Activated naive CD8-positive, alpha-beta T cell treated with anti-CD3 and anti-CD28 coated beads for 36 hours (primary cell): Measurements from ENCODE around the gene PES1. TPM values are rescaled to one million over a fixed set of nuclear protein-coding genes. Genes with fewer than 3 reads are reported as not detected.
"Not testable (repeated sequence)": the region's sequence is repeated elsewhere in the genome, so short reads cannot be mapped to it uniquely, and the experiment has no call there.

ENCODE experiments used
- DNase-seq: peaks from one replicate; pipeline ENCODE4 v3.0.0; 2021
- H3K27ac Mint-ChIP-seq: one replicate; pipeline ENCODE4 v1.8.0; 2022; ENCODE audit warnings: mild to moderate bottlenecking, moderate library complexity, mixed read lengths
- H3K27me3 Mint-ChIP-seq: one replicate; pipeline ENCODE4 v1.8.0; 2022; ENCODE audit warnings: mild to moderate bottlenecking, mixed read lengths
- H3K36me3 Mint-ChIP-seq: one replicate; pipeline ENCODE4 v1.8.0; 2021; ENCODE audit warnings: mild to moderate bottlenecking, mixed read lengths
- H3K4me1 Mint-ChIP-seq: one replicate; pipeline ENCODE4 v1.8.0; 2021; ENCODE audit warnings: mixed read lengths
- H3K4me3 Mint-ChIP-seq: one replicate; pipeline ENCODE4 v1.8.0; 2022; ENCODE audit warnings: mild to moderate bottlenecking, moderate library complexity, mixed read lengths
- H3K9me3 Mint-ChIP-seq: one replicate; pipeline ENCODE4 v1.8.0; 2022; ENCODE audit warnings: mixed read lengths
- total RNA-seq, 2 experiments: library from RNA; stranded (reverse); gene quantifications; one replicate each; pipeline ENCODE4 v1.2.3, GENCODE V29; 2021

PES1 gene
- total RNA-seq: 100 to 1,000 TPM; 196 to 199 TPM

DNA sequence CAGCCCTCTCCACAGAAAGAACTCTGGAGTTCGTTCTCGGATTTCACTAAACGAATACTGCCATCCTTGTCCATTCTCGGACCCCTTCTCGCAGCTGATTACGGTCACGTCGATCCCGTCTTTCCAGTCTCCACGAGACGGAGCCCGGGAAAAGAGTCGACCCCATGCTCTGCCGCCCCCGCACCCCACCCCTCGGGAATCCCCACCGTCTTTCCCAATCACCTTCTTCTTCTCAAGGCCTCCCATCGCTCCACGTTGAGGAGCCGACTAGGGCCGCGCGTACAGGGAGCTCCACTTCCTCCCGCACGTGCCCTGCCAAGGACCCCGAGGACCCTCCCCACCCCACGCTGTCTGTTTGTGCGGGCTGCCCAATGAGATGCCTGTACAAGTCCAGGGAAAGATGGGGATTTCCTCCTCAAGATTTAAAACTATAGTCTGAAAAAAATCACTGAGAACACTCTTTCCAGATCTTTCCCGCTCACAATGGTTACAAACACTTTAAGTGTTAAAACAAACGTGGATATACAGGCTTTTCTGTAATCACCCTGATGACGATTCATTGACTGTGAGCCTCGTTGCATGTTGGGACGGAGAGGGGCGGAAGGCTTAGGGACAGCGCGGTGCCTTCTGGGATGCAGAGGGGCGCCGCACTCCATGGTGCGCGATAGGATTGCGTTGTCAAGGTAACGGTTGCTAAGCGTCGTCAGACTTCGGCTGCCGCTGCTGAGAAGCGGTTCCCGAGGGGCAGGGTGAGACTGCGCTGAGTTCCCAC lies at the start of gene PES1:
Gene PES1 (minus strand): TSS at position 323 of the 772 bp plus-strand sequence. CDS start 77 bp downstream, at position 246.
- H3K4me3 Mint-ChIP-seq: no peak within 1 kb of the TSS
- no peak within 1 kb of the TSS for H3K27ac Mint-ChIP-seq
- H3K9me3 Mint-ChIP-seq: no peaks in the 10 kb centered on the region
- peaks cover 26% of the 10 kb centered on the region for H3K36me3 Mint-ChIP-seq
- H3K27me3 Mint-ChIP-seq: peaks cover 12% of the 10 kb centered on the region
- peaks cover 14% of the 10 kb centered on the region for H3K4me1 Mint-ChIP-seq
- peak; percentile 93 for DNase-seq

DNA sequence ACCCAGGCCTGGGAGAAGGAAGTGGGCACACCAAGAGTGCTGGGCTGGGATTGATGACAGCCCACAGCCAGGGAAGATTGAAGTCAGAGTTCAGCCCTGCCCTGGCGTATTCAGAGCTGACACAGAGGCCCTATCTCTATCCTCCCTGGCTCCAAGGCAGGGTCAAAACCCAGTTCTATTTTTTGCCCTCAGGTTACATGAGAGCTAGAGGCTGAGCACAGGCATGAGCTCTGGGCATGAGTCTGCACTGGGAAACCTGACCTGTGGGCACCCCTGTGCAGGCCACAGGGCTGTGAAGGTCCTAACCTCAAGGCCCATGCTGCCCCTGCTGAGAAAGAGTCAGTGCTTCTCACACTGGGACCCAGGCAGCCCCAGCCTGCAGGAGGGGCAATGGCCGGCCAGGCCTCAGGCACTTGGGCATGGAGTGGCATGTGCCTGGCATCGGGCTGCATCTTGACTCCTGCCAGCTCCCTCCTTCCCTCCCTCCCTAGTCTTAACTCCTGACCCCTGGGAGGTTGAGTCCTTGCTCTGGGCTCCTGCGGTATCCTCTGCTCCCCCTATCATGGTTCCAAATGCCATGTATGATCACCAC lies 49.2 kb upstream of the PES1 start:
- Mint-ChIP-seq H3K36me3 (peaks cover 19% of the 10 kb centered on the region), H3K4me3 (no peak overlapping the region), H3K4me1 (peaks cover 26% of the 10 kb centered on the region), H3K9me3 (peaks cover 4% of the 10 kb centered on the region), H3K27me3 (no peaks in the 10 kb centered on the region), H3K27ac (no peak overlapping the region)
- no peak for DNase-seq

GRCh38 chr22:30640361-30640760 lies 48.7 kb upstream of the PES1 start:
- Mint-ChIP-seq H3K4me3 (no peak overlapping the region), H3K27me3 (no peaks in the 10 kb centered on the region), H3K36me3 (peaks cover 19% of the 10 kb centered on the region), H3K27ac (no peak overlapping the region), H3K9me3 (peaks cover 4% of the 10 kb centered on the region), H3K4me1 (peaks cover 27% of the 10 kb centered on the region)
- no peak for DNase-seq

- H3K4me3 Mint-ChIP-seq: peak overlapping the region; percentile 63
- no peak for DNase-seq
- peaks cover 19% of the 10 kb centered on the region for H3K36me3 Mint-ChIP-seq
- peaks cover 16% of the 10 kb centered on the region for H3K4me1 Mint-ChIP-seq
- H3K9me3 Mint-ChIP-seq: peaks cover 4% of the 10 kb centered on the region
- no peak overlapping the region for H3K27ac Mint-ChIP-seq
- no peaks in the 10 kb centered on the region for H3K27me3 Mint-ChIP-seq
These were observed 46.0 kb upstream of the PES1 start for GRCh38 chr22:30637701-30638114.

- Mint-ChIP-seq H3K4me3 (peak overlapping the region; percentile 82), H3K27ac (peak overlapping the region; percentile 77), H3K4me1 (peaks cover 16% of the 10 kb centered on the region), H3K9me3 (peaks cover 4% of the 10 kb centered on the region), H3K27me3 (no peaks in the 10 kb centered on the region), H3K36me3 (peaks cover 19% of the 10 kb centered on the region)
- DNase-seq: peak; percentile 33
These were observed 44.7 kb upstream of the PES1 start for GRCh38 chr22:30636226-30637077.

DNA sequence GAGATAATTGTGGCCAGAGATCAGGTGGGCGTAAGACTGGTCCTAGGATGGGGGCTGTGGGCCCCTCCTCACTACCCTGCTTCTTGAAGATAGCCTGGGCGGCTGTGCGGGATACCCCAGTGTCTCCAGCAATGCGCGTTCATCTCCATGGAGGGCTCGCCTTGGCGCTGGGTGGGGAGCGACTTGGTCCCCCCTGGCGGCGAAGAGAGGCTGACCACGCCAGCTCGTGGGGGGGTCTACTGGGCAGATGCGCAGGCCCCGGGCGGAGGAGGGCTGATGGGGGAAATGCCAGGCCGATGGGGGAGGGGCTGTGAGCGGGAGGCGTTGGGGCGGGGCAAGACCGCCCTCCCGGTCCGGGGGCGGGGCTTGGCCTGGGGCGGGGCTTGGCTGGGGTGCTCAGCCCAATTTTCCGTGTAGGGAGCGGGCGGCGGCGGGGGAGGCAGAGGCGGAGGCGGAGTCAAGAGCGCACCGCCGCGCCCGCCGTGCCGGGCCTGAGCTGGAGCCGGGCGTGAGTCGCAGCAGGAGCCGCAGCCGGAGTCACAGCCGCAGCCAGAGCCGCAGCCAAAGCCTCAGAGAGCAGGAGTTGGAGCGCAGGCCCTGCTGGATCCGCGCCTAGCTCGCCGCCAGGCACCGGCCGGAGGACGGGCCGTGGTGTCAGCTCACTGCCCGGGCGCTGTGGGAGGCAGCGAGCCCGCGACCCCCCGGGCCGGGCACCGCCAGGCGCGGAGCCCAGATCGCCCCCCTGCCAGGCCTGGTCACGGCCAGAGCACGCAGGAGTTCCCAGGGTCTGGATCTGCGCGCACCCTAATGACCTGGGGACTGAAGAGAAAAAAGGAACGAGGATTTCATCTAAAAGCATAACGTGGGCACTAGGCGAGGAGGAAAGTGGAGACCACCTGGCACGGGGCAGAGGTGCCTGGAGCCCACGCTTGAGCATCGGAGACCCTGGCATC lies 43.8 kb upstream of the PES1 start, which contains the start of gene SLC35E4:
Gene SLC35E4 (plus strand): TSS at position 509 of the 953 bp plus-strand sequence. CDS start 670 bp downstream, outside the sequence.
- Mint-ChIP-seq H3K9me3 (peaks cover 4% of the 10 kb centered on the region), H3K4me1 (peaks cover 16% of the 10 kb centered on the region), H3K27ac (peak within 1 kb of the TSS; percentile 88), H3K36me3 (peaks cover 19% of the 10 kb centered on the region), H3K4me3 (peak within 1 kb of the TSS; percentile 82), H3K27me3 (no peaks in the 10 kb centered on the region)
- DNase-seq: peak; percentile 96

DNA sequence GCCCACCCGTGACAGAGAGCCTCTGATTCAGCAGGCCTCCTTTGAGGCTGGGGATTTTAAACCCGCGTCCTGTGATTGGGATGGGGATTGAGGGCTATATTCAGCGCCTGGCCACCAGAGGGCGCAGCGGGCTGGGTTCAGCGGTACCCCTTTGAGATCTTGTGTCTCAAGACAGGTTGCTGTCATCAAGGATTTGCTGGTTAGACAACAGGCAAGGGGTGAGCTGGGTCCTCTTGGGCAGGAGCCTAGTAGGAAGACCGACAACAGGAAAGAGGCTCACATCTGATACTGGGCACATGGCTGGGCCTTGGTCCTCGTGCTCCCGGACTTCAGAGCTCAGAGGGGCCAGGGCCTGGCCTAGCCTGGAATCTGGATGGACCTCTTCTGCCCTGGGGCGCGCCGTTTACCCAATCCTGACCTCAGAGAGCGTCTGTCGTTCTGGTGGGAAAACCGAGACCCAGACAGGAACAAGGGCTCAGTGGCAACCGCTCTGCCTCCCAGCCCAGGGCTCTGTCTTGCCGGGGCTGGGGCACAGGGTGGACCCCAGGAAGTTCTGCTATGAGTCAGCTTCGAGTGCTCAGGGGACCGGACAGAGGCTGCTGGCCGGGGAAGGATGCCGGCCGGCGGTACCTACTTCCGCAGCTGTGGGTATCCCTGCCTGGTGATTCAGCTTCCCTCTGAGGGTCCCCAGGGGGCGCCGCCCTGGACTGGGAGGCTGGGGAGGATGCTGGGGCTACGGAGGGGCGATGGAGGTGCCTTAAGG lies 42.9 kb upstream of the PES1 start:
- Mint-ChIP-seq H3K4me3 (peak overlapping the region; percentile 74), H3K4me1 (peaks cover 16% of the 10 kb centered on the region), H3K27me3 (no peaks in the 10 kb centered on the region)

DNA sequence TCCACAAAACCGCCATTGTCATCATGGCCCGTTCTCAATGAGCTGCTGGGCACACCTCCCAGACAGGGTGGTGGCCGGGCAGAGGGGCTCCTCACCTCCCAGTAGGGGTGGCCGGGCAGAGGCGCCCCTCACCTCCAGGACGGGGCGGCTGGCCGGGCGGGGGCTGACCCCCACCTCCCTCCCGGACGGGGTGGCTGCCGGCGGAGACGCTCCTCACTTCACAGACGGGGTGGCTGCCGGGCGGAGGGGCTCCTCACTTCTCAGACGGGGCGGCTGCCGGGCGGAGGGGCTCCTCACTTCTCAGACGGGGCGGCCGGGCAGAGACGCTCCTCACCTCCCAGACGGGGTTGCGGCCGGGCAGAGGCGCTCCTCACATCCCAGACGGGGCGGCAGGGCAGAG lies 39.8 kb upstream of the PES1 start:
- not testable (repeated sequence) for H3K27ac Mint-ChIP-seq, DNase-seq, H3K36me3 Mint-ChIP-seq, H3K9me3 Mint-ChIP-seq, H3K4me1 Mint-ChIP-seq, H3K4me3 Mint-ChIP-seq, H3K27me3 Mint-ChIP-seq

More for the DNA sequence above, 42.9 kb upstream of the PES1 start:
- peaks cover 4% of the 10 kb centered on the region for H3K9me3 Mint-ChIP-seq
- peak overlapping the region; percentile 88 for H3K27ac Mint-ChIP-seq
- peaks cover 18% of the 10 kb centered on the region for H3K36me3 Mint-ChIP-seq
- peak; percentile 83 for DNase-seq

DNA sequence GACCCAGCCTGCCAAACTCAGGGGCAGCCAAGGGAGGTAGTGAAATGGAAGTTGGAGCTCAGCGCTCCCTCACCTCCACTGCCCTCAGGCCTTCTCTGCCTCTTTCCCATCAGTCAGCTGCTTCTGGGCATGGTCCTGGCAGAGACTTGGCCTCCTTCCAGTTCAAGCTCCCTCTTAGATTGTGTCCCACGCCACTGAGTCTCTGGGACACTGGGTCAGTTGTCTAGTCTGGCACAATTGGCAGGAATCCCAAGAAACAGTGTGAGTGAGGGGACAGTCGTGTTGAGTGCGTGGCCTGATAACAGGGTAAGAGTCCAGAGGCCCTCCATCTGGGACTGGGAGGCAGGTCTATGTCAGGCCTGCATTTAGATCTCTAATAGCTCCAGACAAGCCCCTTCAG lies 36.8 kb upstream of the PES1 start:
- Mint-ChIP-seq H3K27me3 (no peaks in the 10 kb centered on the region), H3K36me3 (no peaks in the 10 kb centered on the region), H3K27ac (no peak overlapping the region)

GRCh38 chr22:30627471-30627870 lies 35.8 kb upstream of the PES1 start:
- H3K4me1 Mint-ChIP-seq: no peaks in the 10 kb centered on the region
- no peak overlapping the region for H3K27ac Mint-ChIP-seq
- no peak overlapping the region for H3K4me3 Mint-ChIP-seq
- no peaks in the 10 kb centered on the region for H3K27me3 Mint-ChIP-seq
- H3K9me3 Mint-ChIP-seq: no peaks in the 10 kb centered on the region
- H3K36me3 Mint-ChIP-seq: no peaks in the 10 kb centered on the region
- no peak for DNase-seq

More for the DNA sequence above, 36.8 kb upstream of the PES1 start:
- Mint-ChIP-seq H3K4me1 (no peaks in the 10 kb centered on the region), H3K4me3 (no peak overlapping the region), H3K9me3 (no peaks in the 10 kb centered on the region)
- no peak for DNase-seq

DNA sequence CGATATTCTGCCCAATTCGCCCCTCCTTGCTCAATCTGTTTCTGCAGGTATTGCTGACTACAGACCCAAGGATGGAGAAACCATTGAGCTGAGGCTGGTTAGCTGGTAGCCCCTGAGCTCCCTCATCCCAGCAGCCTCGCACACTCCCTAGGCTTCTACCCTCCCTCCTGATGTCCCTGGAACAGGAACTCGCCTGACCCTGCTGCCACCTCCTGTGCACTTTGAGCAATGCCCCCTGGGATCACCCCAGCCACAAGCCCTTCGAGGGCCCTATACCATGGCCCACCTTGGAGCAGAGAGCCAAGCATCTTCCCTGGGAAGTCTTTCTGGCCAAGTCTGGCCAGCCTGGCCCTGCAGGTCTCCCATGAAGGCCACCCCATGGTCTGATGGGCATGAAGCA lies 34.7 kb upstream of the PES1 start:
- no peaks in the 10 kb centered on the region for H3K36me3 Mint-ChIP-seq
- no peak overlapping the region for H3K27ac Mint-ChIP-seq
- H3K4me3 Mint-ChIP-seq: no peak overlapping the region
- peaks cover 3% of the 10 kb centered on the region for H3K27me3 Mint-ChIP-seq
- H3K9me3 Mint-ChIP-seq: no peaks in the 10 kb centered on the region
- no peaks in the 10 kb centered on the region for H3K4me1 Mint-ChIP-seq
- no peak for DNase-seq

GRCh38 chr22:30619909-30620308 lies 28.2 kb upstream of the PES1 start:
- H3K27ac Mint-ChIP-seq, DNase-seq, H3K27me3 Mint-ChIP-seq, H3K36me3 Mint-ChIP-seq, H3K9me3 Mint-ChIP-seq, H3K4me3 Mint-ChIP-seq, H3K4me1 Mint-ChIP-seq: not testable (repeated sequence)

- Mint-ChIP-seq H3K36me3 (no peaks in the 10 kb centered on the region), H3K9me3 (no peaks in the 10 kb centered on the region), H3K4me1 (no peaks in the 10 kb centered on the region), H3K4me3 (no peak overlapping the region), H3K27me3 (peaks cover 3% of the 10 kb centered on the region), H3K27ac (no peak overlapping the region)
- DNase-seq: no peak
These were observed 26.1 kb upstream of the PES1 start for GRCh38 chr22:30617819-30618218.
